ENCODE results near the gene C19orf25.

DNA sequence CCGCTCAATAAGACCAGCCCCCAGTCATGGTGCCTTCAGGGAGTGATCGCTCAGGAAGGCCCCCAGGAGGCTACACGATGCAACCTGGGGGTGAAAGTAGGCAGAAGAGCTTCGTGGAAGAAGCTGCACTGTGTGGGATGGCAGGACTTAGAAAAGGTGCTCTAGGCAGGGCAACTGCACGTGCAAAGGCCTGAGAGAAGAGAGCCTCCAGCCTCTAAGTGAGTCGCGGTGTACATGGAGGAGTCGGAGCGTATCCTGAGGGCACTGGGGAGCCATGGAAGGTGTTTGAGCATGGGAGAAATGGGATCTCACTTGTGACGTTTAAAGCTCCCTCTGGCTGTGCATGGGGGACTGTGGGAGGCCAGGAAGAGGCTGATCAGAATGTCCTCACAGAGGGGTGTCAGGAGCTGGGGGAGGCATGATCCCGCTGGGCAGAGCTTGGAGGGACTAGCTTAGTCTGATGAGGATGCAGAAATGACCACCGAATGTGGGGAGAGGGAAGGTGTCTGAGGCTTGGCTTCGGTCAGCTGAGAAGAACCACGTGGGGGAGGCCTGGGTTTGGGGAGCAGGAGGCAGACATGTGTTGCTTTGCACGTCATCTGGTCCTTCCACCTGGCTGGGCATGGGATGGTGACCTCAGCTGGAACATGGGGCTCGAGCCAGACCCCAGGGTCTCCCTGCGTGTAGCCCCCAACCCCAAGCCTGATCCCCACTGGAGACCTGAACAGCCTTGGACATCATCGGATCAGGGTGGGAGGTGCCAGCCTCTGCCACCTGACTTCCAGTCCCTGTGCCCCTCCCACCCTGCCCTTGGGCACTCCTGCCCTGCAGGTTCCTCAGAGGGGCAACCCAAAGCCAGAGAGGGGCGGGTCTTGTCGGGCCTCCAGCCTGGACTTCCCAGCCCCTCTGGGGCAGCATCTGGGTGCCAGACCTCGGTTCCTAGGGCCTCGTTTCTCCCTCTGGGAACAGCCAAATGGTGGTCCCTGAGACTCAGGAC is 28.0 kb downstream of the C19orf25 start:
- TF ChIP-seq, protein P1, sequence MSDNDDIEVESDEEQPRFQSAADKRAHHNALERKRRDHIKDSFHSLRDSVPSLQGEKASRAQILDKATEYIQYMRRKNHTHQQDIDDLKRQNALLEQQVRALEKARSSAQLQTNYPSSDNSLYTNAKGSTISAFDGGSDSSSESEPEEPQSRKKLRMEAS (IDR thresholded peaks at IDR 0.05; ENCODE audit: low read depth, low read length) = no peak
- TF ChIP-seq, protein P2, sequence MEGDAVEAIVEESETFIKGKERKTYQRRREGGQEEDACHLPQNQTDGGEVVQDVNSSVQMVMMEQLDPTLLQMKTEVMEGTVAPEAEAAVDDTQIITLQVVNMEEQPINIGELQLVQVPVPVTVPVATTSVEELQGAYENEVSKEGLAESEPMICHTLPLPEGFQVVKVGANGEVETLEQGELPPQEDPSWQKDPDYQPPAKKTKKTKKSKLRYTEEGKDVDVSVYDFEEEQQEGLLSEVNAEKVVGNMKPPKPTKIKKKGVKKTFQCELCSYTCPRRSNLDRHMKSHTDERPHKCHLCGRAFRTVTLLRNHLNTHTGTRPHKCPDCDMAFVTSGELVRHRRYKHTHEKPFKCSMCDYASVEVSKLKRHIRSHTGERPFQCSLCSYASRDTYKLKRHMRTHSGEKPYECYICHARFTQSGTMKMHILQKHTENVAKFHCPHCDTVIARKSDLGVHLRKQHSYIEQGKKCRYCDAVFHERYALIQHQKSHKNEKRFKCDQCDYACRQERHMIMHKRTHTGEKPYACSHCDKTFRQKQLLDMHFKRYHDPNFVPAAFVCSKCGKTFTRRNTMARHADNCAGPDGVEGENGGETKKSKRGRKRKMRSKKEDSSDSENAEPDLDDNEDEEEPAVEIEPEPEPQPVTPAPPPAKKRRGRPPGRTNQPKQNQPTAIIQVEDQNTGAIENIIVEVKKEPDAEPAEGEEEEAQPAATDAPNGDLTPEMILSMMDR (IDR thresholded peaks at IDR 0.05; ENCODE audit: low read depth, low read length) = no peak

Measured in NB4 (cell line).